Adrenal gland (tissue), 5 donors: ENCODE measurements around the gene OR5H15.

Experiments used
- POLR2A ChIP-seq, 2 donors: fragments of 450-650 bp; IDR thresholded peaks; one replicate each; pipeline ENCODE4 v1.6.1; 2017; ENCODE audit warnings: antibody characterized with exemption in 2 of 2, mild to moderate bottlenecking in 2 of 2, moderate library complexity in 1 of 2
- TF ChIP-seq, protein P1 (sequence below), 6 experiments: fragments of 450-650 bp in 4 of 6; fragments of 200-600 bp in 2 of 6; sonication (generic) in 1 of 6; IDR thresholded peaks; 1 replicate in 5 of 6; 2 replicates in 1 of 6; pipeline versions ENCODE4 v1.5.1 to v1.8.0; 2016 to 2021; ENCODE audit warnings: antibody characterized with exemption in 6 of 6, mild to moderate bottlenecking in 2 of 6, moderate library complexity in 1 of 6
- donor health status: DM: no; HTN: no; CAD: no.

GRCh38 chr3:98171071-98171470, 4.6 kb downstream of the OR5H15 start:
- TF ChIP-seq, protein P1, sequence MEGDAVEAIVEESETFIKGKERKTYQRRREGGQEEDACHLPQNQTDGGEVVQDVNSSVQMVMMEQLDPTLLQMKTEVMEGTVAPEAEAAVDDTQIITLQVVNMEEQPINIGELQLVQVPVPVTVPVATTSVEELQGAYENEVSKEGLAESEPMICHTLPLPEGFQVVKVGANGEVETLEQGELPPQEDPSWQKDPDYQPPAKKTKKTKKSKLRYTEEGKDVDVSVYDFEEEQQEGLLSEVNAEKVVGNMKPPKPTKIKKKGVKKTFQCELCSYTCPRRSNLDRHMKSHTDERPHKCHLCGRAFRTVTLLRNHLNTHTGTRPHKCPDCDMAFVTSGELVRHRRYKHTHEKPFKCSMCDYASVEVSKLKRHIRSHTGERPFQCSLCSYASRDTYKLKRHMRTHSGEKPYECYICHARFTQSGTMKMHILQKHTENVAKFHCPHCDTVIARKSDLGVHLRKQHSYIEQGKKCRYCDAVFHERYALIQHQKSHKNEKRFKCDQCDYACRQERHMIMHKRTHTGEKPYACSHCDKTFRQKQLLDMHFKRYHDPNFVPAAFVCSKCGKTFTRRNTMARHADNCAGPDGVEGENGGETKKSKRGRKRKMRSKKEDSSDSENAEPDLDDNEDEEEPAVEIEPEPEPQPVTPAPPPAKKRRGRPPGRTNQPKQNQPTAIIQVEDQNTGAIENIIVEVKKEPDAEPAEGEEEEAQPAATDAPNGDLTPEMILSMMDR (IDR thresholded peaks at IDR 0.05), result no peak
- TF ChIP-seq POLR2A (IDR thresholded peaks at IDR 0.05), result no peak
